GM18502 (cell line): ENCODE measurements around the gene SOCS6.

Source experiments
- ATAC-seq: cut with Tn5 transposase; IDR thresholded peaks from one replicate; pipeline ENCODE4 v1.9.1; 2021; ENCODE audit warnings: mild to moderate bottlenecking; ENCODE audit not compliant: unreplicated experiment, poor library complexity

SOCS6 gene

GRCh38 chr18:70377857-70378701 is 89.2 kb downstream of the SOCS6 start:
- no peak for ATAC-seq
